Measurements from ENCODE around the gene ZNF664.

- TF ChIP-seq CTCF (IDR thresholded peaks at IDR 0.05) (no peak), POLR2A (IDR thresholded peaks at IDR 0.05) (no peak)
Measured at GRCh38 chr12:123992118-123992825, 19.3 kb downstream of the ZNF664 start.
